ENCODE results near the gene MRE11.

- TF ChIP-seq GATA3 (IDR thresholded peaks at IDR 0.05; ENCODE audit: low read depth, low read length) (no peak), GATA2 (IDR thresholded peaks at IDR 0.05; ENCODE audit: low read depth, low read length) (no peak)
Measured at GRCh38 chr11:94507485-94507884, 13.8 kb upstream of the MRE11 start.

Measured in SH-SY5Y (cell line).